HG03025 (cell line): Measurements from ENCODE around the gene CNOT1.
"Not testable (repeated sequence)": the region's sequence is repeated elsewhere in the genome, so short reads cannot be mapped to it uniquely, and the experiment has no call there.

Source experiments
- ATAC-seq: cut with Tn5 transposase; IDR thresholded peaks from one replicate; pipeline ENCODE4 v1.9.1; 2021; ENCODE audit warnings: mild to moderate bottlenecking, moderate library complexity; ENCODE audit not compliant: unreplicated experiment, low FRiP score

CNOT1 gene

GRCh38 chr16:58503863-58504688 lies 125.5 kb downstream of the CNOT1 start:
- ATAC-seq = no peak

GRCh38 chr16:58503166-58503862 lies 126.3 kb downstream of the CNOT1 start:
- no peak for ATAC-seq

- no peak for ATAC-seq
Observed at GRCh38 chr16:58502217-58502921, 127.3 kb downstream of the CNOT1 start.

- ATAC-seq = no peak
Observed at GRCh38 chr16:58501242-58502131, 128.1 kb downstream of the CNOT1 start.

- ATAC-seq = no peak
Observed at GRCh38 chr16:58500430-58501241, 129.0 kb downstream of the CNOT1 start.

- ATAC-seq = peak; percentile 75
Observed at GRCh38 chr16:58499615-58500351, 129.8 kb downstream of the CNOT1 start, which contains the start of gene NDRG4. Gene NDRG4 (plus strand): TSS chr16:58500143. CDS start chr16:58500249, 106 bp downstream.

- no peak for ATAC-seq
Observed at GRCh38 chr16:58499092-58499511, 130.5 kb downstream of the CNOT1 start.

- no peak for ATAC-seq
Observed at GRCh38 chr16:58498341-58499091, 131.1 kb downstream of the CNOT1 start.

GRCh38 chr16:58497935-58498334 lies 131.7 kb downstream of the CNOT1 start:
- ATAC-seq = no peak

GRCh38 chr16:58497468-58497867 lies 132.2 kb downstream of the CNOT1 start:
- ATAC-seq = no peak

- no peak for ATAC-seq
Observed at GRCh38 chr16:58495521-58496331, 133.9 kb downstream of the CNOT1 start.

GRCh38 chr16:58494981-58495520 lies 134.6 kb downstream of the CNOT1 start:
- ATAC-seq = no peak

- no peak for ATAC-seq
Observed at GRCh38 chr16:58493756-58494431, 135.7 kb downstream of the CNOT1 start.

- no peak for ATAC-seq
Observed at GRCh38 chr16:58492735-58493134, 136.9 kb downstream of the CNOT1 start.

- no peak for ATAC-seq
Observed at GRCh38 chr16:58492066-58492465, 137.6 kb downstream of the CNOT1 start.

GRCh38 chr16:58490539-58490938 lies 139.1 kb downstream of the CNOT1 start:
- not testable (repeated sequence) for ATAC-seq
